Measurements from ENCODE around the gene GBP5. TPM values are rescaled to one million over a fixed set of nuclear protein-coding genes. Genes with fewer than 3 reads are reported as not detected.
"Not testable (repeated sequence)": the region's sequence is repeated elsewhere in the genome, so short reads cannot be mapped to it uniquely, and the experiment has no call there.

GBP5 gene
- total RNA-seq (100 to 1,000 TPM in 4 of 5 donors, 10 to 100 TPM in 1; 46.8 to 165 (median 116) TPM), total RNA-seq (87.5 to 1,062 (median 326) reads per million in 29 experiments)
- 209 TPM for total RNA-seq (2013)

GRCh38 chr1:89272269-89273041 is at the start of gene GBP5:
TSS of gene GBP5 (minus strand) at chr1:89272860. CDS start at chr1:89269555, 3,305 bp downstream.
- H3K36me3 Mint-ChIP-seq = peaks cover 26% of the 10 kb centered on the region

GRCh38 chr1:89322402-89322801 is 49.7 kb upstream of the GBP5 start:
- ChIA-PET CTCF (no interaction called here), POLR2A (no interaction called here)
- peaks cover 6 to 19% (median 8%) of the 10 kb centered on the region in 3 donors for H3K4me1 Mint-ChIP-seq
- H3K9me3 ChIP-seq = no peaks in the 10 kb centered on the region
- DNase-seq = no peak
- no peak overlapping the region for H3K4me3 ChIP-seq (ENCODE audit: control insufficient read depth in 1 of 2, extremely low read depth in 1 of 2, low read length in 1 of 2)
- H3K27me3 ChIP-seq (replicated peaks in 1 of 2; ENCODE audit: control insufficient read depth in 2 of 2, extremely low read depth in 1 of 2, insufficient read depth in 2 of 2, low read length in 1 of 2) = no peaks in the 10 kb centered on the region
- peaks cover 12% of the 10 kb centered on the region for H3K36me3 Mint-ChIP-seq
- H3K27me3 Mint-ChIP-seq = no peaks in the 10 kb centered on the region
- no CpG with 5 or more reads among the region's 1 CpG for whole genome bisulfite sequencing (ENCODE audit: insufficient coverage)
- no peak overlapping the region for H3K27ac ChIP-seq (ENCODE audit: low read length)
- no peak overlapping the region for H3K4me3 Mint-ChIP-seq
- H3K9me3 Mint-ChIP-seq = peaks cover 10 to 47% (median 46%) of the 10 kb centered on the region in 3 donors
- H3K36me3 ChIP-seq (ENCODE audit: control insufficient read depth in 2 of 2, extremely low read depth in 1 of 2, insufficient read depth in 1 of 2, low read length in 1 of 2) = no peaks in the 10 kb centered on the region
- H3K4me1 ChIP-seq (ENCODE audit: control insufficient read depth in 1 of 2, extremely low read depth in 1 of 2, insufficient read depth in 2 of 2, low read length in 2 of 2) = peaks cover 0 to 5% of the 10 kb centered on the region in 2 experiments
- no peak for ATAC-seq (replicated peaks in 1 of 4)
- no peak overlapping the region for H3K27ac Mint-ChIP-seq

More at GRCh38 chr1:89272269-89273041, at the start of gene GBP5:
- Histone ChIP-seq H3K4me3 (ENCODE audit: control insufficient read depth in 1 of 2, extremely low read depth in 1 of 2, low read length in 1 of 2) (peak within 1 kb of the TSS; percentile 38 to 60), H3K4me1 (ENCODE audit: control insufficient read depth in 1 of 2, extremely low read depth in 1 of 2, insufficient read depth in 2 of 2, low read length in 2 of 2) (peaks cover 17 to 40% of the 10 kb centered on the region in 2 experiments), H3K27ac (ENCODE audit: low read length) (peak within 1 kb of the TSS; percentile 87)
- ChIA-PET POLR2A (interaction anchor here (0.6 to 2.3 kb wide), 9 partner anchors 12 to 674 kb away, joined by 3 to 10 read pairs (median 6); partner anchors contain the start of gene GBP1 (in 1 of the 2)), CTCF (interaction anchor here (0.5 to 1.9 kb wide), 10 partner anchors 14 to 286 kb away, joined by 3 to 7 read pairs (median 4); no protein-coding TSS in a partner anchor)
- peak within 1 kb of the TSS; percentile 83 to 99 (median 97) for H3K4me3 Mint-ChIP-seq
- DNase-seq (peak; percentile 28 to 75 (median 59)), ATAC-seq (replicated peaks in 1 of 4) (peak; percentile 60 to 79 (median 75))
- H3K27me3 Mint-ChIP-seq; H3K27me3 ChIP-seq (replicated peaks in 1 of 2; ENCODE audit: control insufficient read depth in 2 of 2, extremely low read depth in 1 of 2, insufficient read depth in 2 of 2, low read length in 1 of 2); H3K36me3 ChIP-seq (ENCODE audit: control insufficient read depth in 2 of 2, extremely low read depth in 1 of 2, insufficient read depth in 1 of 2, low read length in 1 of 2); H3K9me3 Mint-ChIP-seq; H3K9me3 ChIP-seq: not testable (repeated sequence)
- peaks cover 62 to 92% (median 80%) of the 10 kb centered on the region in 3 donors for H3K4me1 Mint-ChIP-seq
- H3K27ac Mint-ChIP-seq = peak within 1 kb of the TSS; percentile 98 to 99
- 2% methylated on average over 7 of the region's 16 CpGs for WGBS (ENCODE audit: insufficient coverage)

- ATAC-seq (replicated peaks in 1 of 4) (no peak), DNase-seq (no peak)
- H3K27ac Mint-ChIP-seq = peak overlapping the region; percentile 66 to 68
- no peak overlapping the region for H3K4me3 Mint-ChIP-seq
- no peaks in the 10 kb centered on the region for H3K27me3 ChIP-seq (replicated peaks in 1 of 2; ENCODE audit: control insufficient read depth in 2 of 2, extremely low read depth in 1 of 2, insufficient read depth in 2 of 2, low read length in 1 of 2)
- no peaks in the 10 kb centered on the region for H3K36me3 Mint-ChIP-seq
- H3K4me3 ChIP-seq (ENCODE audit: control insufficient read depth in 1 of 2, extremely low read depth in 1 of 2, low read length in 1 of 2) = no peak overlapping the region
- peaks cover 16 to 17% of the 10 kb centered on the region in 2 experiments for H3K4me1 ChIP-seq (ENCODE audit: control insufficient read depth in 1 of 2, extremely low read depth in 1 of 2, insufficient read depth in 2 of 2, low read length in 2 of 2)
- H3K9me3 ChIP-seq = peaks cover 3% of the 10 kb centered on the region
- H3K36me3 ChIP-seq (ENCODE audit: control insufficient read depth in 2 of 2, extremely low read depth in 1 of 2, insufficient read depth in 1 of 2, low read length in 1 of 2) = no peaks in the 10 kb centered on the region
- ChIA-PET POLR2A (no interaction called here), CTCF (no interaction called here)
- H3K4me1 Mint-ChIP-seq = peaks cover 37 to 45% (median 42%) of the 10 kb centered on the region in 3 donors
- H3K9me3 Mint-ChIP-seq = peaks cover 4 to 7% (median 5%) of the 10 kb centered on the region in 3 donors
- H3K27me3 Mint-ChIP-seq = no peaks in the 10 kb centered on the region
- no peak overlapping the region for H3K27ac ChIP-seq (ENCODE audit: low read length)
Observed at GRCh38 chr1:89312572-89312971, 39.9 kb upstream of the GBP5 start.

- H3K27me3 Mint-ChIP-seq = no peaks in the 10 kb centered on the region
- H3K4me3 ChIP-seq (ENCODE audit: control insufficient read depth in 1 of 2, extremely low read depth in 1 of 2, low read length in 1 of 2) = no peak overlapping the region
- CTCF ChIA-PET = interaction anchor here in 1 of 2 donors (1.3 to 2.0 kb wide), 2 partner anchors 25 to 37 kb away, joined by 3 to 5 read pairs; no protein-coding TSS in a partner anchor
- POLR2A ChIA-PET = interaction anchor here in 1 of 2 donors (1.4 kb wide), 1 partner anchor 289 kb away, joined by 4 read pairs; the partner anchor contains the start of gene GBP3
- peaks cover 4 to 7% (median 5%) of the 10 kb centered on the region in 3 donors for H3K9me3 Mint-ChIP-seq
- peaks cover 44 to 52% (median 46%) of the 10 kb centered on the region in 3 donors for H3K4me1 Mint-ChIP-seq
- WGBS (ENCODE audit: insufficient coverage) = no CpG with 5 or more reads among the region's 4 CpGs
- H3K4me3 Mint-ChIP-seq = peak overlapping the region in 2 of 3 donors; percentile 22 to 31
- H3K27me3 ChIP-seq (replicated peaks in 1 of 2; ENCODE audit: control insufficient read depth in 2 of 2, extremely low read depth in 1 of 2, insufficient read depth in 2 of 2, low read length in 1 of 2) = no peaks in the 10 kb centered on the region
- H3K27ac ChIP-seq (ENCODE audit: low read length) = peak overlapping the region; percentile 28
- peak overlapping the region; percentile 96 to 100 for H3K27ac Mint-ChIP-seq
- ATAC-seq (replicated peaks in 1 of 4) (no peak), DNase-seq (peak in 3 of 35 experiments; percentile 1 to 13 (median 3))
- H3K4me1 ChIP-seq (ENCODE audit: control insufficient read depth in 1 of 2, extremely low read depth in 1 of 2, insufficient read depth in 2 of 2, low read length in 2 of 2) = peaks cover 16 to 17% of the 10 kb centered on the region in 2 experiments
- H3K36me3 ChIP-seq (ENCODE audit: control insufficient read depth in 2 of 2, extremely low read depth in 1 of 2, insufficient read depth in 1 of 2, low read length in 1 of 2) = no peaks in the 10 kb centered on the region
- no peaks in the 10 kb centered on the region for H3K36me3 Mint-ChIP-seq
- peaks cover 3% of the 10 kb centered on the region for H3K9me3 ChIP-seq
Observed at GRCh38 chr1:89311757-89312156, 39.1 kb upstream of the GBP5 start.

GRCh38 chr1:89310976-89311375 is 38.3 kb upstream of the GBP5 start:
- Mint-ChIP-seq H3K4me3 (peak overlapping the region; percentile 31 to 54 (median 34)), H3K4me1 (peaks cover 52 to 60% (median 54%) of the 10 kb centered on the region in 3 donors), H3K36me3 (no peaks in the 10 kb centered on the region)

GRCh38 chr1:89310505-89310904 is 37.8 kb upstream of the GBP5 start:
- no peaks in the 10 kb centered on the region for H3K27me3 ChIP-seq (replicated peaks in 1 of 2; ENCODE audit: control insufficient read depth in 2 of 2, extremely low read depth in 1 of 2, insufficient read depth in 2 of 2, low read length in 1 of 2)
- Mint-ChIP-seq H3K9me3 (peaks cover 4 to 7% (median 5%) of the 10 kb centered on the region in 3 donors), H3K36me3 (no peaks in the 10 kb centered on the region), H3K4me3 (peak overlapping the region; percentile 31 to 54 (median 40)), H3K27ac (peak overlapping the region; percentile 96 to 100), H3K27me3 (no peaks in the 10 kb centered on the region), H3K4me1 (peaks cover 57 to 64% (median 57%) of the 10 kb centered on the region in 3 donors)
- peak overlapping the region; percentile 61 for H3K27ac ChIP-seq (ENCODE audit: low read length)
- POLR2A ChIA-PET = interaction anchor here (0.6 to 1.4 kb wide), 5 partner anchors 23 to 1813 kb away, joined by 3 to 5 read pairs (median 3); partner anchors contain the start of gene GBP3 (in 1 of the 2)
- peaks cover 3% of the 10 kb centered on the region for H3K9me3 ChIP-seq
- no CpG with 5 or more reads among the region's 1 CpG for WGBS (ENCODE audit: insufficient coverage)
- ATAC-seq (replicated peaks in 1 of 4) (peak; percentile 43 to 65 (median 54)), DNase-seq (peak in 1 of 35 experiments; percentile 36)
- peaks cover 16 to 17% of the 10 kb centered on the region in 2 experiments for H3K4me1 ChIP-seq (ENCODE audit: control insufficient read depth in 1 of 2, extremely low read depth in 1 of 2, insufficient read depth in 2 of 2, low read length in 2 of 2)
- CTCF ChIA-PET = interaction anchor here in 1 of 2 donors (0.6 to 2.0 kb wide), 5 partner anchors 24 to 112 kb away, joined by 3 to 6 read pairs (median 4); partner anchors contain the start of gene GBP4
- no peaks in the 10 kb centered on the region for H3K36me3 ChIP-seq (ENCODE audit: control insufficient read depth in 2 of 2, extremely low read depth in 1 of 2, insufficient read depth in 1 of 2, low read length in 1 of 2)
- no peak overlapping the region for H3K4me3 ChIP-seq (ENCODE audit: control insufficient read depth in 1 of 2, extremely low read depth in 1 of 2, low read length in 1 of 2)

More at GRCh38 chr1:89310976-89311375, 38.3 kb upstream of the GBP5 start:
- peaks cover 4 to 7% (median 5%) of the 10 kb centered on the region in 3 donors for H3K9me3 Mint-ChIP-seq
- peak overlapping the region; percentile 96 to 100 for H3K27ac Mint-ChIP-seq
- no peaks in the 10 kb centered on the region for H3K27me3 Mint-ChIP-seq
- CTCF ChIA-PET = interaction anchor here in 1 of 2 donors (1.2 to 2.0 kb wide), 4 partner anchors 24 to 112 kb away, joined by 3 to 6 read pairs (median 4); partner anchors contain the start of gene GBP4
- Histone ChIP-seq H3K4me1 (ENCODE audit: control insufficient read depth in 1 of 2, extremely low read depth in 1 of 2, insufficient read depth in 2 of 2, low read length in 2 of 2) (peaks cover 16 to 17% of the 10 kb centered on the region in 2 experiments), H3K27ac (ENCODE audit: low read length) (peak overlapping the region; percentile 61), H3K9me3 (peaks cover 3% of the 10 kb centered on the region), H3K36me3 (ENCODE audit: control insufficient read depth in 2 of 2, extremely low read depth in 1 of 2, insufficient read depth in 1 of 2, low read length in 1 of 2) (no peaks in the 10 kb centered on the region), H3K4me3 (ENCODE audit: control insufficient read depth in 1 of 2, extremely low read depth in 1 of 2, low read length in 1 of 2) (no peak overlapping the region), H3K27me3 (replicated peaks in 1 of 2; ENCODE audit: control insufficient read depth in 2 of 2, extremely low read depth in 1 of 2, insufficient read depth in 2 of 2, low read length in 1 of 2) (no peaks in the 10 kb centered on the region)
- POLR2A ChIA-PET = interaction anchor here (0.6 to 1.4 kb wide), 4 partner anchors 33 to 1813 kb away, joined by 3 to 5 read pairs (median 4); partner anchors contain the start of gene GBP3 (in 1 of the 2)
- ATAC-seq (replicated peaks in 1 of 4) (no peak), DNase-seq (no peak)

All from T-cell (primary cell).